ENCODE results near the gene NCOR1. TPM values are rescaled to one million over a fixed set of nuclear protein-coding genes. Genes with fewer than 3 reads are reported as not detected.

The NCOR1 gene
- total RNA-seq, 1 donor from 2014 or later = 104 TPM

GRCh38 chr17:15996322-15996721 is 219.0 kb downstream of the NCOR1 start:
- peaks cover 23% of the 10 kb centered on the region for H3K36me3 Mint-ChIP-seq (ENCODE audit: low read depth, unreplicated experiment)
- no peak overlapping the region for H3K27ac Mint-ChIP-seq (ENCODE audit: unreplicated experiment)
- no peak for DNase-seq (ENCODE audit: low spot score)
- peaks cover 7% of the 10 kb centered on the region for H3K27me3 Mint-ChIP-seq (ENCODE audit: unreplicated experiment)
- no peaks in the 10 kb centered on the region for H3K9me3 Mint-ChIP-seq (ENCODE audit: unreplicated experiment)
- peaks cover 23% of the 10 kb centered on the region for H3K4me1 Mint-ChIP-seq (ENCODE audit: unreplicated experiment)
- TF ChIP-seq CTCF (IDR thresholded peaks at IDR 0.05; ENCODE audit: unreplicated experiment) = no peak
- peak overlapping the region; percentile 21 for H3K4me3 Mint-ChIP-seq (ENCODE audit: unreplicated experiment)

DNA sequence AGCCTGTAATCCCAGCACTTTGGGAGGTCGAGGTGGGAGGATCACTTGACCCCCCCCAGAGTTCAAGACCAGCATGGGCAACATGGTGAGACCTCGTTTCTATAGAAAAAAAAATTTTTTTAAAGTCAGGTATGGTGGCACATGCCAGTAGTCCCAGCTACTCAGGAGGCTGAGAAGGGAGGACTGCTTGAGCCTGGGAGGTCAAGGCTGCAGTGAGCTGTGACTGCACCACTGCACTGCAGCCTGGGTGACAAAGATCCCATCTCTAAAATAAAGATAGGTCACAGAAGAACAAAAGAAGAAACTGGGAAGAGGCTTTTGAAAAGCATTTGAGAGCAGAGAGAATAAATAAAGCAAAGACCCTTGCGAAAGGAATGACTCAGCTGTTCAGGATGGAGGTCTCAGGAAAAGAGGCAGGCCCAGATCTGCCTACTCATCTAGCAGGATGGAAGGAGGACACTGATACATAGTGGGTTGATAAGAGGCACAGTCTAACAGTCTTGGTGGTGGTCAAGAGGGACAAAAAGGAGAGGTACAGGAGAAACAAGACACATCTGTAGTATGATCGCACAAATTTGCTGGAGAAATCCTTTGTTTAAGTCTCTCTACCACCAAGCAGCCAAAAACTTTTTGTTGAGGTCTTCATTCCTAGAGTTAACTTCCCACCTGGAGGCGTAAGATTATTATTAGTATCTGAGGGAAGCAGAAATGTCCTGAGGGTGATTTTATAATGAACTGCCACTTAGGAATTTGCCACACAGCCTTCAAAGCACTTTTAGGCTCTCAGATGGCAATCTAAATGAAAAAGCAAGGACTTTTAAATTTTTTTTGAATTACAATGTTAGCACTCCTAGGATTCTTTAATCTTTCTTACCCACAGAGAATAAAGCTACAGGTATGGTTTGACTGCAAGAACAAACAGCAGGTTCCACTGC is 233.4 kb downstream of the NCOR1 start:
- no peak for TF ChIP-seq CTCF (IDR thresholded peaks at IDR 0.05; ENCODE audit: unreplicated experiment)
- Mint-ChIP-seq H3K4me1 (ENCODE audit: unreplicated experiment) (peaks cover 6% of the 10 kb centered on the region), H3K27ac (ENCODE audit: unreplicated experiment) (peak overlapping the region; percentile 15), H3K36me3 (ENCODE audit: low read depth, unreplicated experiment) (peaks cover 37% of the 10 kb centered on the region), H3K4me3 (ENCODE audit: unreplicated experiment) (peak overlapping the region; percentile 52), H3K27me3 (ENCODE audit: unreplicated experiment) (peaks cover 2% of the 10 kb centered on the region), H3K9me3 (ENCODE audit: unreplicated experiment) (no peaks in the 10 kb centered on the region)
- no peak for DNase-seq (ENCODE audit: low spot score)

DNA sequence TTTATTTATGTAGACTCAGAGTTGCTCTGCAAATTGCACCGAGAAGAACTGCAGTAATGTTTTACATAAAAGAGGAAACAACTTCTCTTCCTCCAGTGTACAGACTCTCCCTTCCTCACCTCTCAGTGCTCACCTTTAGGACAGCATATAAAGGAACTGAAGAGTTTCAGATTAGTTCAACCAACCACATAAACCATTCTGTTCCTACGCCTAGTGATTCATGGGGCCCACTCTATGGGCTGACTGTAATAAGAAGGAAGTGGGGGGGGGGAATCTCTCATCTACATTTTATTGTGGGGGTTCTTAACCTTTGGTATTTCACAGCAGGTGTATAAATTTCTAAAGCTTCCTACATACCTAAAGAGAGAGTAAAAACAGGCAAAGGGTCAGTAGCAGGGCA is 234.1 kb downstream of the NCOR1 start:
- H3K4me3 Mint-ChIP-seq (ENCODE audit: unreplicated experiment) = no peak overlapping the region
- TF ChIP-seq CTCF (IDR thresholded peaks at IDR 0.05; ENCODE audit: unreplicated experiment) = no peak
- no peak for DNase-seq (ENCODE audit: low spot score)
- no peaks in the 10 kb centered on the region for H3K9me3 Mint-ChIP-seq (ENCODE audit: unreplicated experiment)
- no peak overlapping the region for H3K27ac Mint-ChIP-seq (ENCODE audit: unreplicated experiment)
- H3K4me1 Mint-ChIP-seq (ENCODE audit: unreplicated experiment) = peaks cover 6% of the 10 kb centered on the region
- peaks cover 35% of the 10 kb centered on the region for H3K36me3 Mint-ChIP-seq (ENCODE audit: low read depth, unreplicated experiment)
- peaks cover 2% of the 10 kb centered on the region for H3K27me3 Mint-ChIP-seq (ENCODE audit: unreplicated experiment)

Other genes with a start within 250 kb of the NCOR1 start
- 39.4 TPM for gene ZSWIM7, start 215.8 kb downstream of the NCOR1 start, total RNA-seq (ENCODE audit: unreplicated experiment)
- 29.6 TPM for gene TTC19, start 215.7 kb downstream of the NCOR1 start, total RNA-seq (ENCODE audit: unreplicated experiment)
- gene PIGL, start 1.7 kb upstream of the NCOR1 start, total RNA-seq (ENCODE audit: unreplicated experiment) = 23.1 TPM
- gene CENPV, start 137.9 kb upstream of the NCOR1 start, total RNA-seq (ENCODE audit: unreplicated experiment) = 11.4 TPM
- 2,050 TPM for gene UBB, start 165.6 kb upstream of the NCOR1 start, total RNA-seq (ENCODE audit: unreplicated experiment)
- gene TRPV2, start 200.0 kb upstream of the NCOR1 start, total RNA-seq (ENCODE audit: unreplicated experiment) = 4.8 TPM

Data from endothelial cell (in vitro differentiated cells).